ENCODE data around the gene MAFB. TPM values are rescaled to one million over a fixed set of nuclear protein-coding genes. Genes with fewer than 3 reads are reported as not detected.

Gene MAFB
- polyA plus RNA-seq, 1 of the 3 experiments (the other 2 are of a cell fraction), result 0.08 TPM

GRCh38 chr20:40667503-40667902 lies 21.5 kb downstream of the MAFB start:
- H3K27me3 ChIP-seq (ENCODE audit: insufficient read depth), result no peaks in the 10 kb centered on the region
- H3K9me3 ChIP-seq, result no peaks in the 10 kb centered on the region
- H3K4me3 ChIP-seq (ENCODE audit: low read depth in 2 of 2, low read length in 1 of 2), result no peak overlapping the region
- H3F3A ChIP-seq (replicated peaks; ENCODE audit: insufficient read depth), result no peaks in the 10 kb centered on the region
- no peak for DNase-seq
- POLR2A ChIA-PET, result interaction anchor here (0.7 kb wide), 1 partner anchor 32 kb away, joined by 3 read pairs; no protein-coding TSS in a partner anchor
- 60% methylated on average over 3 of the region's 3 CpGs for WGBS (ENCODE audit: low lambda C conversion rate)
- no peak overlapping the region for H2AFZ ChIP-seq (ENCODE audit: low read depth)
- no peaks in the 10 kb centered on the region for H3K9me2 ChIP-seq
- H3K4me1 ChIP-seq (ENCODE audit: control insufficient read depth in 1 of 2, insufficient read depth in 2 of 2, low read depth in 1 of 2, low read length in 1 of 2), result peaks cover 0 to 14% of the 10 kb centered on the region in 2 experiments; a peak in 1 of 4 replicates
- no peak overlapping the region for H3K27ac ChIP-seq (ENCODE audit: low read depth in 2 of 2, low read length in 1 of 2)
- no peaks in the 10 kb centered on the region for H3K79me2 ChIP-seq (ENCODE audit: insufficient read depth)
- H3K4me2 ChIP-seq, result no peak overlapping the region
- no peak for TF ChIP-seq MEF2A (IDR thresholded peaks at IDR 0.05; ENCODE audit: borderline replicate concordance, low read depth)
- TF ChIP-seq IRF3 (IDR thresholded peaks at IDR 0.05; ENCODE audit: low read depth, low read length), result no peak
- no peak for TF ChIP-seq TAF1 (IDR thresholded peaks at IDR 0.05; ENCODE audit: borderline replicate concordance, low read depth, low read length)
- TF ChIP-seq RCOR1 (IDR thresholded peaks at IDR 0.05; ENCODE audit: low read length), result no peak
- no peak for TF ChIP-seq FOXJ3 (CRISPR knock-in tag; IDR thresholded peaks at IDR 0.05)
- TF ChIP-seq USF2 (IDR thresholded peaks at IDR 0.05; ENCODE audit: borderline replicate concordance, low read depth, low read length), result no peak
- TF ChIP-seq FOSL2 (IDR thresholded peaks at IDR 0.05; ENCODE audit: borderline replicate concordance, low read depth), result no peak
- no peak for TF ChIP-seq CHD2 (IDR thresholded peaks at IDR 0.05; ENCODE audit: low read length, partially characterized antibody)
- no peak for TF ChIP-seq EZH2phosphoT487 (IDR thresholded peaks at IDR 0.05; ENCODE audit: borderline replicate concordance, low read depth)
- TF ChIP-seq, protein P1, sequence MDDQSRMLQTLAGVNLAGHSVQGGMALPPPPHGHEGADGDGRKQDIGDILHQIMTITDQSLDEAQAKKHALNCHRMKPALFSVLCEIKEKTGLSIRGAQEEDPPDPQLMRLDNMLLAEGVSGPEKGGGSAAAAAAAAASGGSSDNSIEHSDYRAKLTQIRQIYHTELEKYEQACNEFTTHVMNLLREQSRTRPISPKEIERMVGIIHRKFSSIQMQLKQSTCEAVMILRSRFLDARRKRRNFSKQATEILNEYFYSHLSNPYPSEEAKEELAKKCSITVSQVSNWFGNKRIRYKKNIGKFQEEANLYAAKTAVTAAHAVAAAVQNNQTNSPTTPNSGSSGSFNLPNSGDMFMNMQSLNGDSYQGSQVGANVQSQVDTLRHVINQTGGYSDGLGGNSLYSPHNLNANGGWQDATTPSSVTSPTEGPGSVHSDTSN (IDR thresholded peaks at IDR 0.05), result no peak
- TF ChIP-seq, protein P2, sequence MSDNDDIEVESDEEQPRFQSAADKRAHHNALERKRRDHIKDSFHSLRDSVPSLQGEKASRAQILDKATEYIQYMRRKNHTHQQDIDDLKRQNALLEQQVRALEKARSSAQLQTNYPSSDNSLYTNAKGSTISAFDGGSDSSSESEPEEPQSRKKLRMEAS (IDR thresholded peaks at IDR 0.05; ENCODE audit: low read depth), result no peak
- no peak for TF ChIP-seq YY1 (IDR thresholded peaks at IDR 0.05; ENCODE audit: low read depth)
- TF ChIP-seq EP300 (IDR thresholded peaks at IDR 0.05; ENCODE audit: borderline replicate concordance in 1 of 2, low read depth in 1 of 2, low read length in 1 of 2), result no peak
- TF ChIP-seq, protein P3, sequence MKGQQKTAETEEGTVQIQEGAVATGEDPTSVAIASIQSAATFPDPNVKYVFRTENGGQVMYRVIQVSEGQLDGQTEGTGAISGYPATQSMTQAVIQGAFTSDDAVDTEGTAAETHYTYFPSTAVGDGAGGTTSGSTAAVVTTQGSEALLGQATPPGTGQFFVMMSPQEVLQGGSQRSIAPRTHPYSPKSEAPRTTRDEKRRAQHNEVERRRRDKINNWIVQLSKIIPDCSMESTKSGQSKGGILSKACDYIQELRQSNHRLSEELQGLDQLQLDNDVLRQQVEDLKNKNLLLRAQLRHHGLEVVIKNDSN (IDR thresholded peaks at IDR 0.05; ENCODE audit: borderline replicate concordance, low read depth), result no peak
- TF ChIP-seq ELF1 (IDR thresholded peaks at IDR 0.05), result no peak
- no peak for TF ChIP-seq RFX5 (IDR thresholded peaks at IDR 0.05; ENCODE audit: low read length)
- no peak for TF ChIP-seq TCF12 (IDR thresholded peaks at IDR 0.05)
- TF ChIP-seq MXI1 (IDR thresholded peaks at IDR 0.05; ENCODE audit: low read depth, low read length), result no peak
- TF ChIP-seq ZBTB33 (IDR thresholded peaks at IDR 0.05; ENCODE audit: borderline replicate concordance, low read depth), result no peak
- H4K20me1 ChIP-seq (ENCODE audit: insufficient read depth), result no peaks in the 10 kb centered on the region
- H3K9ac ChIP-seq, result no peak overlapping the region
- no peaks in the 10 kb centered on the region for H3K36me3 ChIP-seq (replicated peaks in 1 of 2; ENCODE audit: control insufficient read depth in 1 of 2, insufficient read depth in 2 of 2, low read length in 1 of 2)
- CTCF ChIA-PET, result no interaction called here
